Fibroblast of gingiva (primary cell): Measurements from ENCODE around the gene ADSL.

Experiments
- DNase-seq: peaks from one replicate; pipeline ENCODE4 v3.0.0-alpha.2; 2011; ENCODE audit warnings: low read depth

Gene ADSL

DNA sequence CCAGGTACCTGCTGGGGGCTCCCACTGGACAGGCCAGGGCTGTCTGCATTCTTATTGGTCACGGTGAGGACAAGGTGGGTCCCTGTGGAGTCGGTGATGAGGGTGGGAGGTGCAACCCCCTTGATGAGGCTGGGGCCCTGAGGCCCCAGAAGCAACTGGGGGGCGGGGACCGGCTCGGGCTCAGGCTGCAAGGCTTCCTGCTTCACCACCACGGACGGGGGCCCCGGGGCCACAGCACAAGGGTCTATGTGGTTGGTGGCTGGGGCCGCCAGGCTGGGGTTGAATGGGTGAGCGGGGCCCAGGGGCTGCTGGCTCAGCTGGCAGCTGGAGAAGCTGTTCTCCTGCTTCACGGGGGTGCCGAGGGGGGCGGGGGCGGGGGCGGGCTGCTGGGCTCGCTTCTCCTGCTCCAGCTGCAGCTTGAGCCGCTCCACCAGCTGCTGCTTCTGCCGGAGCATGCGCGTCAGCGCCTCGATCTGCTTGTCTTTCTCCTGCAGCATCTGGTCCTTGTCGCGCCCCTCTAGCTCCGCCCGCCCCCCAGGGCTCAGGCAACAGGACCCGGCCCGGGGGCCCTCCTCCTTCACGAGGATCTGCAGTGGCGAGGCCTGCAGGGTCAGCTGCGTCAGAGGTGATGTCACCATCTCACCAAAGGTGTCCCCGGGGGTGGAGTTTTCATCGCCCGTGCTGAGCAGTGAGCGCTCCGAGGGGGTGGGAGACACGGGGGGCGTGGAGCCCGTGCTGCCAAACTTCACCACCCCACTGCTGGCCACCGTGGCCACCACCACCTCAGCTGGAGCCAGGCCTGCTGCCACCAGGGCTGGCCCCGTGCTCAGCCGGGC, 72.3 kb downstream of the ADSL start:
- no peak for DNase-seq

GRCh38 chr22:40419718-40420117, 73.4 kb downstream of the ADSL start:
- DNase-seq, result no peak

DNA sequence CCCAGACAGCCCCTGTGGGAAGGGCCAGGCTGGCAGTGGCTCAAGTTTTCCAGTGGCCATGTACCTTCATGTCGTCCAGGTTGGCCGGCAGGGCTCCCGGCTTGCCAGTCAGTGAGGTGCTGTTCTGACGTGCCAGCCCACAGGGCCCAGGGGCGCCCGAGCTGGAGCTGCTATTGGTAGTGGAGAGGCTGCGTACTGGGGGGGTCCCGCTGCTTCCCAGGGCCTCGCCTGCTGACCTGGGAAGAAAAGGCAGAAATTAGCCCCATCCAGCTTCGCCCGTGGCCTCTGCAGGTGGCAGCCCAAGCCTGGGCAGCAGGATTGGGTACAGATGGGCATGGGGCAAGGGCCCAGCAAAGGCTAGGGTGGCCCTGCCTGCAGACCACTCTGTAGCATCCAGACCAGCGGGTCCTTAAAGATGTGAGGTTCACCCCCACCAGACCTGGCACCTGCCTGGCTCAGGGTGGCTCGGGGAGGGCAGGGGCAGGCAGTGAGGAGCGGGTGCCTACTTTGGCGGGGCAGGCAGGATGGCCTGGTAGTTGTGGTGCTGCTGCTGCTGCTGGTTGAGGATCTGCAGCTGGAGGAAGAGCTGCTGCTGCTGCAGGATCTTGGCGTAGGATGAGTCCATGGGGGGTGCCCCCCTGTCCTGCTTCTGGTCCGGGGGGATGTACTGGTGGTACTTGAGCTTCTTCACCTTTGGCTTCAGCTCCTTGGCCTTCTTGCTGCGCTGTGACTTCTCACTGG, 74.2 kb downstream of the ADSL start:
- DNase-seq, result no peak

DNA sequence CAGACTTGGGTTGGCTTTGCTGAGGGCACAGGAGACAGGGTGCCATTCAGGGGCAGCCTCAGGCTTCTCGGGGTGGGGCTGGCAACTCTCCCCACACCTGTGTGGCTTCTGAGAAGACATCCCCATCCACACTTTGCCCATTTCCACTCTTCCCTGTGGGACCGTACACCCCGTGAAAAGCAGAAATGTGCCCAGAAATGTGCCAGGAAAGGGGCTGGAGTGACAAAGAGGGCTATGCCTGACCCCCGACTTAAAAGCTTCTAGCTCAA, 74.7 kb downstream of the ADSL start:
- DNase-seq, result no peak

DNA sequence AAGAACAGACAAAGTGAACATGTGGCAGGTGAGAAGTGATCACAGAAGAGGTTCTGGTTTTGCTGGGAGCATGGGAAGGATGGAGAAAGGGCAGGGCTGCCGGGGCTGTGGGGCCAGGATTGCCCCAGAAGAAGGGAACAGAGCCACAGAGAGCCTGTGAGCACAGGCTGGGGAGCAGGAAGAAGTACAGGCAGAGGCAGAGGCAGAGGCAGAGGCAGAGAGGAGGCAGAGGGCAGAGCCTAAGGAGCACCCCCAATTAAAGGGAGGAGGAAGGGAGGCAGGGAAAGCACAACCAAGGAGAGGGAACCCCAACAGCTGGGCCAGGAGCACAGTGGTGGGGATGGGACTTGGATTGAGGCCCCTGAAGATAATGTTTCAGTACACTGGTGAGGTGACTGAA, 75.6 kb downstream of the ADSL start:
- no peak for DNase-seq

DNA sequence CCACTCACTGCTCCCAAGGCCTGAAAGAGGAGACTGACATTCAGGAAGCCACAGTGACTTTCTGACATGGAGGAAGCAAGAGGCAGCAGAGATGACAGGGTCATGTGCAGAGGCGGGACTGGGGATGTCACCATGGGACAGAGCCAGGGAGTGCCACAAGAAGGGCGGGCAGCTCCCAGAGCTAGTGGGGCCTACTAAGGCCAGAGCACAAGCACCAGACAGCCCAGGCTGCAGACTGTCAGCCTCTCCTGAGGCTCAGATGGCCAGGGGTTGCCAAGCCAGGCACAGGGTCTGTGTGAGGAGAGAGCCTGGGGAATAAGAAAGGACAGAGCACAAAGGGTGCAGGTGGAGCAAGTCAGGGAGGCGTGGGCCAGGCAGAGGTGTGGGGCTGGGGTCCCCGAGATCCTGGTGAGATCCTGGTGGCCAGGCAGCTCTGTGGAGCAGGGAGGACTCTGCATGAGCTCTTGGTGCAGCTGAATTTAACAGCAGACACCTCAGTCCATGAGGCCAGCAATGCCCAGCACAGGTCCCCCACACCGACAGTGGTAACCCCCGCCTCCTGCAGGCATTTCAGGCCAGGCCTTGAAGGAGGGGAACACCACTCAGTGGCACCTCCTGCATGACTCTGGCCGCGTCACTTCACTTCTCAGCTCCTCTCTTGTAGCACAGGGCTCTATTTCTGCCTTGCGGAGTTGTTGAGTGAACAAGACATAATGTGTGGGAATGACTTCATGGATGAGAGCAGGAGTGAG, 76.4 kb downstream of the ADSL start:
- DNase-seq, result no peak

GRCh38 chr22:40423310-40423688, 77.0 kb downstream of the ADSL start:
- DNase-seq, result no peak

- no peak for DNase-seq
Observed at GRCh38 chr22:40423882-40424640, 77.8 kb downstream of the ADSL start.

DNA sequence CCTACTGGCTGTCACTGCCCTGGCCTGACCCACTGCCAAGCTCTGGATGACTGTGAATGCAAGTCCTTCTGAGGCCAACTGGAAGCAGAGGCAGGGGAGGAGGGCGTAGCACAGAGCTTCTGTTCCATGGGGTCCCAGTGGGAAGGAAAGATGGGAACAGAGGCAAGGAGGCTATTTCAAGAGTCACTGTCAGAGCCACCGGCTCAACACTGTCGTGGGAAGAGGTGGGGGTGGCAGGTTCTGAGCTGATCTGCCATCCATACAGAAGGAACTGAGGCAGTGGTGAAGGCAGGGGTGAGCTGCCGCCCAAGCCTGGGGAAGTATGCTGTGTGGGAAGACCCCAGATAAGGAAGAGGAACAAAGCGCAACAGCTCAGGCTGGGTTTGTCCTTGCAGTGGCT, 78.8 kb downstream of the ADSL start:
- DNase-seq, result no peak

GRCh38 chr22:40426594-40427333, 80.5 kb downstream of the ADSL start:
- no peak for DNase-seq

GRCh38 chr22:40428796-40429195, 82.5 kb downstream of the ADSL start:
- DNase-seq, result no peak

GRCh38 chr22:40429481-40429880, 83.2 kb downstream of the ADSL start:
- no peak for DNase-seq

DNA sequence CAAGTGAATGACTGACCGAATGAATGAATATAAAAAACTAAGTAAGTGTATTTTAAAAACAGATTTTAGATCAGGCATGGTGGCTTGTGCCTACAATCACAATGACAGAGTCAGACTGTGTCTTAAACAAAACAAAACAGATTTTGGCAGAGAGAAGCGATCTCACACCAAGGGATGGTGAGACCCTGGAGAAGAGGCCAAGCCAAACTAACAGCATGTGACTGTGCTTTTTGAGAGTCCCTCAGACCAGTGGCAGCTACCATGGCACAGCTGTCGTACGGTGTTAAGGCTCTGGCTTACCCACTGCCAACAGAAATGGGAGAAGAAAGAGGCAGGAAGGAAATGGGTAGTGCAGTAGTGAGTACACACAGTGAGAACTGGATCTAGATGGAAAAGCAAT, 84.7 kb downstream of the ADSL start:
- DNase-seq, result no peak

DNA sequence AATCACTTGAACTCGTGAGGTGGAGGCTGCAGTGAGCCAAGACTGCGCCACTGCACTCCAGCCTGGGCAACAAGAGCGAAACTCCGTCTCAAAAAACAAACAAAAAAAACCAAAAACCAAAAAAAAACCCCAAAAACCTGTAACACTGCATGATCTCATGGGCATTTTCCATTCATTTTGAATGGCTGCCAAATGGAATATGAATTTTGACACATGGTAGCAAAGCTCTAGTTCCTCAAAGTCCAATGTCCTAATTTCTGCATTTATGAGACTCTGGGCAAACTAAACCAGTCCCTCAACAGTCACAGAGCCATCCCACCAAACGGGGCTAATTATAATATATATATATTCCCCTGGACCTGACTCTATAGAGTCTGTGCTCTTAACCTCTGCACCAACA, 85.9 kb downstream of the ADSL start:
- DNase-seq, result no peak

GRCh38 chr22:40432625-40433024, 86.3 kb downstream of the ADSL start:
- DNase-seq, result no peak

GRCh38 chr22:40433416-40434090, 87.3 kb downstream of the ADSL start:
- no peak for DNase-seq

GRCh38 chr22:40434106-40434505, 87.8 kb downstream of the ADSL start:
- no peak for DNase-seq

GRCh38 chr22:40434745-40435144, 88.4 kb downstream of the ADSL start:
- DNase-seq, result no peak

DNA sequence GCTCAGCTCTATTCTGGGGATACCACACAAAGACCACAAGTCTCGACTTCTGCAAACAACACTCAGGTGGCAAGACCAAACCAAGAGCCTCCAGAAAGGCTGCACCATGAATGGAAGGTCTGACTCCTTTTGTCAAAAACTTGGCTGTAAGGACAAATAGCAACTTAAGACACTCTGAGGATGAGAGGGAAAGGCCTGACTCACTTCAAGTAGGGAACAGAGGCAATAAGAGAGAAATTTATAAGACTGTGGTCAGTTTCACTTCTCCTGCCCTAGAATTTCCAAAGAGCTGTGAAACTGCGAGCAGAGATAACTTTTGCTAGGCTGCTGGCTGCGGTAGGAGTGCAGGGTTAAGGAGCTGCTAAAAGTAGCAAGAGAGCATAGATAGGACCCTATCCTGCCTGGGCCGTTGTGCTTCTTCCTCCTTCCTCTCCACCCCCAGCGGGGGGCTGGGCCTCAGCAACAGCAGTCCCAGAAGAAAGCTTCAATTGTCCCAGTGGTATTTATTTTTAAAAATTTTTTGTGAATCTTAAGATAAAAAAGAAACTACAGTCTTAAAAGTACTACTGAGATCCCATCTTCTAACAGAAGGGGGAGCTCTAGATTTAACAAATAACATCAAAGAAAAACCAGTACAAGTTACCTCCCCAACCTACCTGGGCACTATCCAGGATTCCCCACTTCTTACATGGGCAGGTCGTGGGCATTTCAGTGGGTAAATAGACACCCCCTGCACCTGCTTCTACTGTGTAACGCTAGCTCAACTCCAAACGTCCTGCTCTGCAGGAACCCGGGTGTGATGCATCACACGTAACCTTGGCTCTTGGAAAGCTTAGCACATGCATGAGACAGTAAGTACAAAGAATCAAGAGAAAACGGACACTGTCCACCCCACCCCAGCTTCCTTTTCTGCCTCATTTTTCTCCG, 90.5 kb downstream of the ADSL start:
- peak; percentile 26 for DNase-seq
